A549 (cell line): ENCODE data around the gene SPTBN4. TPM values are rescaled to one million over a fixed set of nuclear protein-coding genes. Genes with fewer than 3 reads are reported as not detected.
"Not testable (repeated sequence)": the region's sequence is repeated elsewhere in the genome, so short reads cannot be mapped to it uniquely, and the experiment has no call there.

Experiments
- ATAC-seq, 2 experiments: fragments of 200-7000 bp in 1 of 2; fragments of >200 bp in 1 of 2; cut with Nextera tagmentation in 1 of 2; cut with Tn5 transposase in 1 of 2; 3 replicates each; pipeline versions ENCODE4 v1.8.0 to v1.9.1; 2018 to 2020; ENCODE audit warnings: mild to moderate bottlenecking in 1 of 2, moderate library complexity in 1 of 2
- CTCF ChIA-PET: fragments of 300-600 bp; sonication (Branson Sonifier 250); formaldehyde crosslinking; extraction: SDS; loops from one replicate; lab custom pipeline; 2021; ENCODE audit warnings: antibody characterized with exemption, inconsistent platforms; lab: Yijun Ruan, JAX
- POLR2A ChIA-PET: fragments of 350-600 bp; formaldehyde crosslinking; extraction: SDS; loops from one replicate; lab custom pipeline; 2021; ENCODE audit warnings: antibody characterized with exemption, inconsistent platforms; lab: Yijun Ruan, JAX
- DNase-seq, 2 experiments: peaks; one replicate each; pipeline versions ENCODE4 v3.0.0 to v3.0.0-alpha.2; 2011 to 2016; ENCODE audit warnings: low read depth in 1 of 2, low spot score in 1 of 2
- FAIRE-seq: peaks from 2 replicates; lab custom pipeline; 2011; peaks lifted over from hg19 to GRCh38; lab: Jason Lieb, UNC
- H3K27ac ChIP-seq, 2 experiments: fragments of >200 bp; sonication (Bioruptor Twin); formaldehyde crosslinking; 3 replicates each; pipeline ENCODE4 v1.5.1; 2016 to 2017
- H3K4me1 ChIP-seq: fragments of >200 bp; sonication (Bioruptor Twin); formaldehyde crosslinking; 3 replicates; pipeline ENCODE4 v1.6.1; 2016
- H3K4me2 ChIP-seq: fragments of >200 bp; sonication (Bioruptor Twin); formaldehyde crosslinking; 3 replicates; pipeline ENCODE4 v1.6.1; 2016
- H3K4me3 ChIP-seq: fragments of >200 bp; sonication (Bioruptor Twin); formaldehyde crosslinking; 3 replicates; pipeline ENCODE4 v1.5.1; 2016
- H3K9me3 ChIP-seq: fragments of >200 bp; sonication (Bioruptor Twin); formaldehyde crosslinking; 3 replicates; pipeline ENCODE4 v1.6.1; 2016
- CEBPB ChIP-seq, 2 experiments: fragments of >200 bp in 1 of 2; sonication (Bioruptor Twin) in 1 of 2; formaldehyde crosslinking in 1 of 2; IDR thresholded peaks; 2 replicates each; pipeline ENCODE4 v1.6.1; 2012 to 2016
- CHD2 ChIP-seq: fragments of 150-350 bp; IDR thresholded peaks from 2 replicates; pipeline ENCODE4 v1.6.1; 2014; ENCODE audit warnings: low read length; ENCODE audit not compliant: partially characterized antibody
- EHMT2 ChIP-seq: fragments of 200-600 bp; sonication (generic); IDR thresholded peaks from 2 replicates; pipeline ENCODE4 v1.6.1; 2016; ENCODE audit warnings: antibody characterized with exemption, low read depth, mild to moderate bottlenecking, moderate library complexity
- ELK1 ChIP-seq: fragments of 150-350 bp; IDR thresholded peaks from 2 replicates; pipeline ENCODE4 v1.6.1; 2014; ENCODE audit warnings: low read depth, mild to moderate bottlenecking, low read length
- FOSL2 ChIP-seq, 2 experiments: fragments of 450-650 bp in 1 of 2; fragments of >200 bp in 1 of 2; sonication (Bioruptor Twin) in 1 of 2; formaldehyde crosslinking; IDR thresholded peaks; 2 replicates each; pipeline versions ENCODE4 v1.5.0 to v1.6.1; 2016 to 2020; ENCODE audit warnings: mild to moderate bottlenecking in 1 of 2, moderate library complexity in 1 of 2
- FOXS1 ChIP-seq: fragments of 250-450 bp; sonication (Bioruptor Pico); IDR thresholded peaks from 2 replicates; pipeline ENCODE4 v1.5.0; 2020; ENCODE audit warnings: mild to moderate bottlenecking, moderate library complexity
- JUN ChIP-seq, 2 experiments: fragments of >200 bp; sonication (Bioruptor Twin); formaldehyde crosslinking; IDR thresholded peaks; 2 replicates in 1 of 2; 3 replicates in 1 of 2; pipeline ENCODE4 v1.6.1; 2016 to 2017
- MAFK ChIP-seq: fragments of 450-650 bp; IDR thresholded peaks from 2 replicates; pipeline ENCODE4 v1.6.1; 2014; ENCODE audit not compliant: partially characterized antibody
- WGBS: methylation state at CpG from one replicate; pipeline ENCODE4 v1.1.6; 2017; ENCODE audit errors: missing lambda C conversion rate; 5-methylcytosine and 5-hydroxymethylcytosine counted together
- polyA plus RNA-seq, 4 experiments: library from polyadenylated mRNA; depleted of rRNA in 3 of 4; stranded (reverse); fragments of >200 nt; fragmentation: RNase III in 1 of 4; extraction: RNeasy Plus Mini Kit Qiagen cat#74134 plus additional on column Dnase treatment in 1 of 4; gene quantifications; 2 replicates in 3 of 4; 3 replicates in 1 of 4; pipeline ENCODE4 v1.2.3, GENCODE V29; 2011 to 2017
- TF ChIP-seq, protein P1 (sequence below): IDR thresholded peaks from 2 replicates; pipeline ENCODE4 v1.6.1; 2012
- TF ChIP-seq, protein P2 (sequence below): fragments of 250-450 bp; sonication (Bioruptor Pico); IDR thresholded peaks from 2 replicates; pipeline ENCODE4 v1.5.0; 2020; ENCODE audit warnings: low read depth, mild to moderate bottlenecking, moderate library complexity
- TF ChIP-seq, protein P3 (sequence below): IDR thresholded peaks from 2 replicates; pipeline ENCODE4 v1.6.1; 2012; ENCODE audit warnings: low read depth, borderline replicate concordance

The SPTBN4 gene
- polyA plus RNA-seq, 2 of the 4 experiments (the other 2 are of a cell fraction) = 1.4 to 2.2 TPM

- CTCF ChIA-PET = interaction anchor here (0.8 to 46.6 kb wide), 6 partner anchors 6 to 175 kb away, joined by 3 to 950 read pairs (median 4); partner anchors contain the start of genes PRX and SERTAD1
Observed at GRCh38 chr19:40460185-40460584, 6.6 kb upstream of the SPTBN4 start.

GRCh38 chr19:40461669-40462221, 5.1 kb upstream of the SPTBN4 start:
- DNase-seq (peak in 1 of 2 experiments; percentile 58), FAIRE-seq (no peak), ATAC-seq (no peak)
- WGBS = 74% methylated on average over 7 of the region's 7 CpGs
- POLR2A ChIA-PET = interaction anchor here (0.7 to 5.3 kb wide), 3 partner anchors 19 to 114 kb away, joined by 3 to 68 read pairs (median 52); partner anchors contain the start of genes C19orf47, SERTAD1 and SERTAD3
- Histone ChIP-seq H3K4me3 (no peak overlapping the region), H3K4me1 (peaks cover 37% of the 10 kb centered on the region), H3K4me2 (no peak overlapping the region), H3K9me3 (no peaks in the 10 kb centered on the region), H3K27ac (peak overlapping the region in 1 of 2 experiments; percentile 27; a peak in 2 of 6 replicates)
- CTCF ChIA-PET = interaction anchor here (0.7 to 46.6 kb wide), 16 partner anchors 8 to 181 kb away, joined by 3 to 950 read pairs (median 32); partner anchors contain the start of genes LTBP4, PRX and SERTAD1
- TF ChIP-seq MAFK (peak; percentile 25), ELK1 (no peak)

More at GRCh38 chr19:40460185-40460584, 6.6 kb upstream of the SPTBN4 start:
- Histone ChIP-seq H3K9me3 (no peaks in the 10 kb centered on the region), H3K27ac (no peak overlapping the region), H3K4me2 (no peak overlapping the region), H3K4me3 (no peak overlapping the region), H3K4me1 (peaks cover 29% of the 10 kb centered on the region)
- 95% methylated on average over 3 of the region's 3 CpGs for WGBS
- FAIRE-seq (no peak), DNase-seq (no peak), ATAC-seq (no peak)
- TF ChIP-seq, protein P1, sequence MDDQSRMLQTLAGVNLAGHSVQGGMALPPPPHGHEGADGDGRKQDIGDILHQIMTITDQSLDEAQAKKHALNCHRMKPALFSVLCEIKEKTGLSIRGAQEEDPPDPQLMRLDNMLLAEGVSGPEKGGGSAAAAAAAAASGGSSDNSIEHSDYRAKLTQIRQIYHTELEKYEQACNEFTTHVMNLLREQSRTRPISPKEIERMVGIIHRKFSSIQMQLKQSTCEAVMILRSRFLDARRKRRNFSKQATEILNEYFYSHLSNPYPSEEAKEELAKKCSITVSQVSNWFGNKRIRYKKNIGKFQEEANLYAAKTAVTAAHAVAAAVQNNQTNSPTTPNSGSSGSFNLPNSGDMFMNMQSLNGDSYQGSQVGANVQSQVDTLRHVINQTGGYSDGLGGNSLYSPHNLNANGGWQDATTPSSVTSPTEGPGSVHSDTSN = no peak
- no peak for TF ChIP-seq EHMT2
- TF ChIP-seq, protein P2, sequence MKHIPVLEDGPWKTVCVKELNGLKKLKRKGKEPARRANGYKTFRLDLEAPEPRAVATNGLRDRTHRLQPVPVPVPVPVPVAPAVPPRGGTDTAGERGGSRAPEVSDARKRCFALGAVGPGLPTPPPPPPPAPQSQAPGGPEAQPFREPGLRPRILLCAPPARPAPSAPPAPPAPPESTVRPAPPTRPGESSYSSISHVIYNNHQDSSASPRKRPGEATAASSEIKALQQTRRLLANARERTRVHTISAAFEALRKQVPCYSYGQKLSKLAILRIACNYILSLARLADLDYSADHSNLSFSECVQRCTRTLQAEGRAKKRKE (CRISPR knock-in tag) = no peak
- TF ChIP-seq FOXS1 = no peak
- TF ChIP-seq, protein P3, sequence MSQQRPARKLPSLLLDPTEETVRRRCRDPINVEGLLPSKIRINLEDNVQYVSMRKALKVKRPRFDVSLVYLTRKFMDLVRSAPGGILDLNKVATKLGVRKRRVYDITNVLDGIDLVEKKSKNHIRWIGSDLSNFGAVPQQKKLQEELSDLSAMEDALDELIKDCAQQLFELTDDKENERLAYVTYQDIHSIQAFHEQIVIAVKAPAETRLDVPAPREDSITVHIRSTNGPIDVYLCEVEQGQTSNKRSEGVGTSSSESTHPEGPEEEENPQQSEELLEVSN = no peak
- TF ChIP-seq CHD2 = no peak
- POLR2A ChIA-PET = interaction anchor here (0.6 kb wide), 1 partner anchor 270 kb away, joined by 3 read pairs; no protein-coding TSS in a partner anchor

DNA sequence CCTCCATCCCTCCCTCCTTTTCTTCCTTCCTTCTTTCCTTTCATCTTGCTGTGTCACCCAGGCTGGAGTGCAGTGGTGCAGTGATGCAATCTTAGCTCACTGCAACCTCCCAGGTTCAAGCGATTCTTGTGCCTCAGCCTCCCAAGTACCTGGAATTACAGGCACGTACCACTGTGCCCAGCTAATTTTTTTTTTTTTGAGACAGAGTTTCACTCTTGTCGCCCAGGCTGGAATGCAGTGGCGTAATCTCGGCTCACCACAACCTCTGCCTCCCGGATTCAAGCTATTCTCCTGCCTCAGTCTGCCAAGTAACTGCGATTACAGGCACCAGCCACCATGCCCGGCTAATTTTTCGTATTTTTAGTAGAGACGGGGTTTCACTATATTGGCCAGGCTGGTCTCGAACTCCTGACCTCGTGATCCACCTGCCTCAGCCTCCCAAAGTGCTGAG, 3.2 kb upstream of the SPTBN4 start:
- not testable (repeated sequence) for ATAC-seq; H3K9me3 ChIP-seq; FAIRE-seq; TF ChIP-seq FOSL2 (IDR thresholded peaks at IDR 0.05)
- DNase-seq = peak in 1 of 2 experiments; percentile 78
- H3K27ac ChIP-seq = peak overlapping the region; percentile 86 to 89
- H3K4me1 ChIP-seq = peaks cover 38% of the 10 kb centered on the region
- CTCF ChIA-PET = interaction anchor here (0.6 to 46.6 kb wide), 67 partner anchors 10 to 516 kb away, joined by 3 to 950 read pairs (median 8); partner anchors contain the start of genes C19orf47, LTBP4, PRX and SERTAD1
- POLR2A ChIA-PET = interaction anchor here (0.6 to 5.3 kb wide), 15 partner anchors 10 to 901 kb away, joined by 3 to 68 read pairs (median 5); partner anchors contain the start of genes SERTAD1 and SERTAD3
- H3K4me2 ChIP-seq = peak overlapping the region; percentile 88
- 0 out of 3 replicates have a peak overlapping the region, but pooled peaks have one; percentile 9 for H3K4me3 ChIP-seq
- TF ChIP-seq MAFK = peak; percentile 14
- peak; percentile 78 to 88; a peak in 3 of 4 replicates for TF ChIP-seq CEBPB (IDR thresholded peaks at IDR 0.05)
- 0 out of 2 replicates have a peak, but pooled peaks have one; percentile 10 for TF ChIP-seq FOSL2 (CRISPR knock-in tag; IDR thresholded peaks at IDR 0.05)
- 0 out of 5 replicates have a peak, but pooled peaks of 1 of the 2 experiments have one; percentile 22 for TF ChIP-seq JUN (IDR thresholded peaks at IDR 0.05)
- 42% methylated on average over 12 of the region's 12 CpGs for WGBS
